Measurements from ENCODE around the gene PSMF1. TPM values are rescaled to one million over a fixed set of nuclear protein-coding genes. Genes with fewer than 3 reads are reported as not detected.

PSMF1 gene
- total and polyA plus RNA-seq, 9 of the 15 experiments (the other 6 are each of a cell fraction or from before 2014, with no cell fraction given), result 8.5 to 192 (median 33.2) TPM

- TF ChIP-seq KDM4B (IDR thresholded peaks at IDR 0.05; ENCODE audit: borderline replicate concordance in 2 of 2, low read depth in 1 of 2) (peak in 1 of 2 experiments; percentile 88; a peak in 2 of 4 replicates), RBM39 (optimal IDR thresholded peaks at IDR 0.05; ENCODE audit: low read depth, low read length) (no peak), TCF7L2 (IDR thresholded peaks at IDR 0.05; ENCODE audit: low read depth, low read length) (no peak), C11orf30 (IDR thresholded peaks at IDR 0.05; ENCODE audit: low read depth) (peak; percentile 88), MLX (CRISPR knock-in tag; conservative IDR thresholded peaks at IDR 0.05) (no peak), CCNT2 (IDR thresholded peaks at IDR 0.05; ENCODE audit: borderline replicate concordance, extremely low read depth, insufficient read length, low read depth, low read length) (peak; percentile 84), CBX1 (IDR thresholded peaks at IDR 0.05; ENCODE audit: low read depth) (peak; percentile 70), HNRNPL (IDR thresholded peaks at IDR 0.05; ENCODE audit: low read depth, low read length) (no peak), MCM2 (IDR thresholded peaks at IDR 0.05; ENCODE audit: low read depth) (no peak), MEF2D (tag; conservative IDR thresholded peaks at IDR 0.05; ENCODE audit: low read depth) (no peak), MCM5 (IDR thresholded peaks at IDR 0.05; ENCODE audit: low read depth) (no peak), PML (IDR thresholded peaks at IDR 0.05; ENCODE audit: low read length) (peak; percentile 73), MYBL2 (IDR thresholded peaks at IDR 0.05; ENCODE audit: low read depth) (no peak), MYBL2 (CRISPR knock-in tag; IDR thresholded peaks at IDR 0.05; ENCODE audit: borderline replicate concordance) (no peak), ZBTB49 (CRISPR knock-in tag; IDR thresholded peaks at IDR 0.05; ENCODE audit: borderline replicate concordance) (no peak; the same call in 1 of the 2 replicates), ZNF431 (CRISPR knock-in tag; IDR thresholded peaks at IDR 0.05) (no peak), RNF2 (IDR thresholded peaks at IDR 0.05) (peak; percentile 45; the same call in 1 of the 2 replicates), ZNF224 (CRISPR knock-in tag; IDR thresholded peaks at IDR 0.05) (no peak), ZBTB12 (CRISPR knock-in tag; IDR thresholded peaks at IDR 0.05) (peak; percentile 47; the same call in 1 of the 2 replicates), HMG20A (CRISPR knock-in tag; conservative IDR thresholded peaks at IDR 0.05) (no peak), ARHGAP35 (IDR thresholded peaks at IDR 0.05; ENCODE audit: partially characterized antibody) (no peak), ARNT (IDR thresholded peaks at IDR 0.05) (no peak), STAG1 (CRISPR knock-in tag; IDR thresholded peaks at IDR 0.05; ENCODE audit: borderline replicate concordance) (no peak; the same call in 1 of the 2 replicates), ZEB2 (IDR thresholded peaks at IDR 0.05) (peak; percentile 97), GTF2A2 (tag; IDR thresholded peaks at IDR 0.05) (0 out of 2 replicates have a peak, but pooled peaks have one; percentile 43), HIVEP1 (CRISPR knock-in tag; IDR thresholded peaks at IDR 0.05) (no peak), RBM34 (IDR thresholded peaks at IDR 0.05; ENCODE audit: borderline replicate concordance, insufficient read depth, low read length) (no peak)
Measured at GRCh38 chr20:1118336-1119127, at the start of gene PSMF1 (continued).
